Keratinocyte (primary cell): Measurements from ENCODE around the gene GMIP.

Experiments
- EZH2 ChIP-seq: IDR thresholded peaks from one replicate; pipeline ENCODE4 v1.6.1; 2012; ENCODE audit warnings: inconsistent platforms, mild to moderate bottlenecking, low read length, moderate library complexity
- TF ChIP-seq, protein P1 (sequence below), 3 experiments: IDR thresholded peaks in 1 of 3; conservative IDR thresholded peaks in 1 of 3; optimal IDR thresholded peaks in 1 of 3; 2 replicates in 2 of 3; 3 replicates in 1 of 3; pipeline versions ENCODE3 to v1.5.1; 2011; ENCODE audit warnings: low read length in 3 of 3, mild to moderate bottlenecking in 3 of 3, moderate library complexity in 2 of 3, control low read depth in 1 of 3, inconsistent platforms in 1 of 3; ENCODE audit not compliant: insufficient read depth in 2 of 3; ENCODE audit errors: extremely low read depth in 1 of 3

DNA sequence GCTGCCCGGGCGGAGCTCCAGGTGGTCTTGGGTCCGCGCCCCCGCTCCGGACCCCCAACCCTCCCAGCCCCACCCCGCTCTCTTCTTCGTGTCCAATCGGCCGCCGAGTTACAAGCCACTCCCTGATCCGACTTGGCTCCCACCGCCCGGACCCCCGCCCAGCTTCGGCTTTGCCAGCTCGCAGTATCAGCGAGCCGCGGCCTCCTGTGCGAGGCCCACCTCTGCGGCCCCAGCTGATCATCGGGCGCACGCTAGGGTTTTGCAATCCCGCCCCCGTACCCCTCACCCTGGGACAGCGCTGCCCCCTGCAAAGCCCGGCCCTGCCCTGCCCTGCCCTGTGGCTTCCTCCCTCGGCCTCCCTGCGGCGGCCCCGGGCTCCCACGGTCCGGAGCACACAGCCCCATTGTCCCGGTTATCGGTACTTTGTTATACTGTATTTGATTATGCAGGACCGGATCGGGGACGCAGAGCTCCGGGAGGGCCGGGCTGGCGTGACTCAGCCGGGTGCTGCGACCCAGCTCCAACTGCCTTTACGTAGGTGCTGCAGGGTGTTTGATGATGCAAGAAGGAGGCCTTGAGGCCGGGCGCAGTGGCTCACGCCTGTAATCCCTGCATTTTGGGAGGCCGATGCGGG, 14.8 kb downstream of the GMIP start:
- TF ChIP-seq, protein P1, sequence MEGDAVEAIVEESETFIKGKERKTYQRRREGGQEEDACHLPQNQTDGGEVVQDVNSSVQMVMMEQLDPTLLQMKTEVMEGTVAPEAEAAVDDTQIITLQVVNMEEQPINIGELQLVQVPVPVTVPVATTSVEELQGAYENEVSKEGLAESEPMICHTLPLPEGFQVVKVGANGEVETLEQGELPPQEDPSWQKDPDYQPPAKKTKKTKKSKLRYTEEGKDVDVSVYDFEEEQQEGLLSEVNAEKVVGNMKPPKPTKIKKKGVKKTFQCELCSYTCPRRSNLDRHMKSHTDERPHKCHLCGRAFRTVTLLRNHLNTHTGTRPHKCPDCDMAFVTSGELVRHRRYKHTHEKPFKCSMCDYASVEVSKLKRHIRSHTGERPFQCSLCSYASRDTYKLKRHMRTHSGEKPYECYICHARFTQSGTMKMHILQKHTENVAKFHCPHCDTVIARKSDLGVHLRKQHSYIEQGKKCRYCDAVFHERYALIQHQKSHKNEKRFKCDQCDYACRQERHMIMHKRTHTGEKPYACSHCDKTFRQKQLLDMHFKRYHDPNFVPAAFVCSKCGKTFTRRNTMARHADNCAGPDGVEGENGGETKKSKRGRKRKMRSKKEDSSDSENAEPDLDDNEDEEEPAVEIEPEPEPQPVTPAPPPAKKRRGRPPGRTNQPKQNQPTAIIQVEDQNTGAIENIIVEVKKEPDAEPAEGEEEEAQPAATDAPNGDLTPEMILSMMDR (optimal IDR thresholded peaks at IDR 0.05 in 1 of 3, IDR thresholded peaks at IDR 0.05 in 1 of 3, conservative IDR thresholded peaks at IDR 0.05 in 1 of 3; ENCODE audit: extremely low read depth in 1 of 3, insufficient read depth in 2 of 3, low read length in 3 of 3), result no peak
- TF ChIP-seq EZH2, result no peak
